NCI-H2171 treated with DMSO at 0.1 percent for 48 hours (cell line): ENCODE data around the gene CDC42SE2.
"Not testable (repeated sequence)": the region's sequence is repeated elsewhere in the genome, so short reads cannot be mapped to it uniquely, and the experiment has no call there.

ENCODE experiments used
- DNase-seq: peaks from one replicate; lab custom pipeline; 2025; lab: John Stamatoyannopoulos, UW

The CDC42SE2 gene

GRCh38 chr5:131277875-131278740, 14.3 kb downstream of the CDC42SE2 start:
- no peak for DNase-seq

- DNase-seq = not testable (repeated sequence)
These were observed 14.9 kb downstream of the CDC42SE2 start for GRCh38 chr5:131278741-131279124.

GRCh38 chr5:131279204-131279603, 15.4 kb downstream of the CDC42SE2 start:
- DNase-seq = no peak

- no peak for DNase-seq
These were observed 16.6 kb downstream of the CDC42SE2 start for GRCh38 chr5:131280417-131280816.

GRCh38 chr5:131281133-131281867, 17.4 kb downstream of the CDC42SE2 start:
- DNase-seq = no peak

GRCh38 chr5:131281868-131282234, 18.0 kb downstream of the CDC42SE2 start:
- DNase-seq = no peak

DNA sequence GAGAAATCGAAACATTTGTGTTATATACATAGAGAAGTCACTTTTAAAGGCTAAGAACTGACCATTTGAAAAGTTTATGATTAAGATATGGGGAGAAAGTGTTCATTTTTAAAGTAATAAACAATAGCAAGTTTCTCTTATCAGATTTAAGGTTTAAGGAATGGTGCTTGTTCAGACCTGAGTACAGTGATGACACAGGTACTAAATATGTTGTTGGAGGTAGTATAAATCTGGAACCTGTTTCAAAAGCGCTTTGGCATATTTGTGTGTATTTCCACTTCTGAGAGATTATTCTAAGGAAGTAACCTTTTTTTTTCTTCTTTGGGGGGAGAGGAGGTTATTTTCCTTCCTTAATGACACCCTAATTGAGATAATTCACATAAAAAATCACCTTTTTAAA, 18.4 kb downstream of the CDC42SE2 start:
- DNase-seq = no peak

- no peak for DNase-seq
These were observed 22.0 kb downstream of the CDC42SE2 start for GRCh38 chr5:131285703-131286399.

- DNase-seq = no peak
These were observed 22.5 kb downstream of the CDC42SE2 start for GRCh38 chr5:131286400-131286715.

- no peak for DNase-seq
These were observed 24.5 kb downstream of the CDC42SE2 start for GRCh38 chr5:131288328-131288727.

- DNase-seq = no peak
These were observed 25.9 kb downstream of the CDC42SE2 start for GRCh38 chr5:131289738-131290137.

- peak; percentile 5 for DNase-seq
These were observed 32.4 kb downstream of the CDC42SE2 start for GRCh38 chr5:131296213-131296672.

GRCh38 chr5:131297886-131298285, 34.0 kb downstream of the CDC42SE2 start:
- no peak for DNase-seq

GRCh38 chr5:131299465-131299864, 35.6 kb downstream of the CDC42SE2 start:
- no peak for DNase-seq

GRCh38 chr5:131302506-131302905, 38.7 kb downstream of the CDC42SE2 start:
- no peak for DNase-seq

- no peak for DNase-seq
These were observed 39.7 kb downstream of the CDC42SE2 start for GRCh38 chr5:131303537-131303936.

- no peak for DNase-seq
These were observed 40.6 kb downstream of the CDC42SE2 start for GRCh38 chr5:131304414-131304813.

DNA sequence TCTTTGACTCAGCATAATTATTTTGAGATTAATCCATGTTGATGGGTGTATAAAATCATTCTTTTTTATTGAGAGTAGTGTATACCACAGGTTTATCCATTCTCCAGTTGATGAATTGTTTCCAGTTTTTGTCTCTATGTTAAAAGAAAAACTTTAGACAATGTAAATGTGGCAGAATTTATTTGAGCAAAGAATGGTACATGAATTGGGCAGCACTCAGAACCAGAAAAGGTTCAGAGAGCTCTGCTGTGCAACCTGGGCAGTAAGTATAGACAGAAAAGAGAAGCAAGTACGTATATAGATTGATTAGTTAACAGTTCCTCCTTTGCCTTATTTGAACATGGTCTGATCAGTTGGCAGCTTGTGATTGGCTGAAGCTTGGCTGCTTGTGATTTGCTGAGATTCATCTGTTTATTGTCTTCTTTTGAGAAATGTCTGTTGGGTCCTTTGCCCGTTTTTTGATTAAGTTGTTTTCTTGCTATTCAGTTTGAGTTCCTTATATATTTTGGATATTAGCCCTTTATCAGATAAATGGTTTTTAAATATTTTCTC, 41.4 kb downstream of the CDC42SE2 start:
- no peak for DNase-seq

- no peak for DNase-seq
These were observed 42.1 kb downstream of the CDC42SE2 start for GRCh38 chr5:131305906-131306305.

- peak; percentile 3 for DNase-seq
These were observed 48.5 kb downstream of the CDC42SE2 start for GRCh38 chr5:131312235-131312772.

- DNase-seq = no peak
These were observed 52.2 kb downstream of the CDC42SE2 start for GRCh38 chr5:131316026-131316425.

GRCh38 chr5:131316822-131317221, 53.0 kb downstream of the CDC42SE2 start:
- DNase-seq = no peak
